Bronchial epithelial cell (primary cell): ENCODE results near the gene KRTAP9-3. TPM values are rescaled to one million over a fixed set of nuclear protein-coding genes. Genes with fewer than 3 reads are reported as not detected.
"Not testable (repeated sequence)": the region's sequence is repeated elsewhere in the genome, so short reads cannot be mapped to it uniquely, and the experiment has no call there.

ENCODE experiments used
- DNase-seq: peaks from one replicate; pipeline ENCODE4 v3.0.0-alpha.2; 2010; ENCODE audit warnings: low read depth
- FAIRE-seq: peaks from 2 replicates; lab custom pipeline; 2011; peaks lifted over from hg19 to GRCh38; lab: Jason Lieb, UNC
- H3K27me3 ChIP-seq: 2 replicates; pipeline ENCODE4 v1.5.1; 2011; ENCODE audit warnings: low read length; ENCODE audit not compliant: control insufficient read depth, insufficient read depth
- H3K36me3 ChIP-seq: 2 replicates; pipeline ENCODE4 v1.5.1; 2011; ENCODE audit warnings: low read length; ENCODE audit not compliant: control insufficient read depth, insufficient read depth
- H3K4me3 ChIP-seq: 2 replicates; pipeline ENCODE4 v1.5.1; 2011; ENCODE audit warnings: mild to moderate bottlenecking, low read depth, low read length, control low read depth
- total RNA-seq: library from RNA; depleted of rRNA; stranded (reverse); fragments of >200 nt; gene quantifications from 2 replicates; pipeline ENCODE4 v1.2.1, GENCODE V29; 2014
- TF ChIP-seq, protein P1 (sequence below): IDR thresholded peaks from 2 replicates; pipeline ENCODE4 v1.5.1; 2011; ENCODE audit warnings: mild to moderate bottlenecking, moderate library complexity, low read length, control low read depth, inconsistent platforms; ENCODE audit not compliant: insufficient read depth, severe bottlenecking

Gene KRTAP9-3
- total RNA-seq, 1 donor from 2014 or later: not detected

DNA sequence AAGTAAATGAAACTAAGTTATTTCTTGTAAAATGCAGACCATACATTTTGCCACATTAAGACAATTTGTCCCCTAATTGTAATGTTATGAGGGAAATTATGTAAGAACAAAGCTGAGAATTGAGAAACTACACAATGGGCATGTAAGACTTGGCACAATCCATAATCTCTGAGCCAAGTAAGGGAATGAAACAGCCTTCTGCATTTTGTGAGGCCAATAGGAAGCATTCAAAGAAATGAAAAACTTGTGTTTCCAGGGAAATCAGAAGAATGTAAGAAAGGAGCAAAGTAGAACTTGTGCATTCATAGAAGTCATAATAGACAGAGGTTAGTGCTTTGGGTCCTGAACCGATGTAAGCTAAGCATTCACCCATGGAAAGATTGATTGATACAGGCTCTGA, 19.0 kb downstream of the KRTAP9-3 start:
- FAIRE-seq: no peak
- peaks cover 1% of the 10 kb centered on the region for H3K27me3 ChIP-seq
- no peak overlapping the region for H3K4me3 ChIP-seq
- no peak for DNase-seq
- no peaks in the 10 kb centered on the region for H3K36me3 ChIP-seq
- TF ChIP-seq, protein P1, sequence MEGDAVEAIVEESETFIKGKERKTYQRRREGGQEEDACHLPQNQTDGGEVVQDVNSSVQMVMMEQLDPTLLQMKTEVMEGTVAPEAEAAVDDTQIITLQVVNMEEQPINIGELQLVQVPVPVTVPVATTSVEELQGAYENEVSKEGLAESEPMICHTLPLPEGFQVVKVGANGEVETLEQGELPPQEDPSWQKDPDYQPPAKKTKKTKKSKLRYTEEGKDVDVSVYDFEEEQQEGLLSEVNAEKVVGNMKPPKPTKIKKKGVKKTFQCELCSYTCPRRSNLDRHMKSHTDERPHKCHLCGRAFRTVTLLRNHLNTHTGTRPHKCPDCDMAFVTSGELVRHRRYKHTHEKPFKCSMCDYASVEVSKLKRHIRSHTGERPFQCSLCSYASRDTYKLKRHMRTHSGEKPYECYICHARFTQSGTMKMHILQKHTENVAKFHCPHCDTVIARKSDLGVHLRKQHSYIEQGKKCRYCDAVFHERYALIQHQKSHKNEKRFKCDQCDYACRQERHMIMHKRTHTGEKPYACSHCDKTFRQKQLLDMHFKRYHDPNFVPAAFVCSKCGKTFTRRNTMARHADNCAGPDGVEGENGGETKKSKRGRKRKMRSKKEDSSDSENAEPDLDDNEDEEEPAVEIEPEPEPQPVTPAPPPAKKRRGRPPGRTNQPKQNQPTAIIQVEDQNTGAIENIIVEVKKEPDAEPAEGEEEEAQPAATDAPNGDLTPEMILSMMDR: no peak

DNA sequence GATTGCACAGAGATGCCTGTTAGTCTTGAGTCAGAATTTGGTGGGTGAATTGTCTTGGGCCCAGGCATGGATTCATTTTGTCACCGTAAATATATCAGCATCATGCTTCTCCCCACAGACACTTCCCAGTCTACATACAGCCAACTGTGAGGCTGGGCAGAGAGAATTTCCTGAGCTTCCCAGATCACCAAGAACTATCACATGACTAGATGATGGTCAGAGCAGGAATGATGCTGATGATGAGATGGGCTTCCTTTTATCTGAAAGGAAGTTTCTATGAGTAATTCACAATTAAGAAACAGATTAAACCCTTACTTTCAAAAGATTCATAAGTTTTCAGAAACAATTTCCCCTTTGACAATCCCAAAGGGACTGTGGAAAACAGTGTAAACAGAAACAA, 22.6 kb downstream of the KRTAP9-3 start:
- no peak for FAIRE-seq

DNA sequence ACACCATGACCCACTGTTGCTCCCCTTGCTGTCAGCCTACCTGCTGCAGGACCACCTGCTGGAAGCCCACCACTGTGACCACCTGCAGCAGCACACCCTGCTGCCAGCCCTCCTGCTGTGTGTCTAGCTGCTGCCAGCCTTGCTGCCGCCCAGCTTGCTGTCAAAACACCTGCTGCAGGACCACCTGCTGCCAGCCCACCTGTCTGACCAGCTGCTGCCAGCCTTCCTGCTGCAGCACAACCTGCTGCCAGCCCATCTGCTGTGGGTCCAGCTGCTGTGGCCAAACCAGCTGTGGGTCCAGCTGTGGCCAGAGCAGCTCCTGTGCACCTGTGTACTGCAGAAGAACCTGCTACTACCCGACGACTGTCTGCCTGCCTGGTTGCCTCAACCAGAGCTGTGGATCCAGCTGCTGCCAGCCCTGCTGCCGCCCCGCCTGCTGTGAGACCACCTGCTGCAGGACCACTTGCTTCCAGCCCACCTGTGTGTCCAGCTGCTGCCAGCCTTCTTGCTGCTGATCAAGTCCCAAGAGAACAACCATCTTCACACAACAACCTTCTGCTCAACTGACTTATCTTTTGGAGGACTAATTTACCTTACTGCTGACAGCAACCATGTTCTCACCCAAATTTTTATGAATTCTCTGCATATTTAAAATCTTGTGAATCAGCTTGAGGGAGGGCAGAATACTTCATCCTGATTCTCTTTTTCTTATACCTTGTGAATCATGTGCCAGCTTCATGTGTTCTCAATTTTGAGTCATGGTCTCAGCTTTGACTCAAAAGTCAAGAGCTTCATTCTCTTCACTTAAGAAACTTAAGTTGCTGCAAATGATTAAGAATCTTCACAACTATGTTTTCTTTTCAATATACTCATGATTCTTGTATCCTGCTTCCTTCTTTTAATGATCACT, 23.4 kb downstream of the KRTAP9-3 start, which contains the start of gene KRTAP9-9:
Gene KRTAP9-9 (plus strand): TSS at position 4 of the 910 bp plus-strand sequence.
- FAIRE-seq, DNase-seq, H3K4me3 ChIP-seq, H3K36me3 ChIP-seq, H3K27me3 ChIP-seq: not testable (repeated sequence)

More for the DNA sequence above, 22.6 kb downstream of the KRTAP9-3 start:
- no peak overlapping the region for H3K4me3 ChIP-seq
- H3K27me3 ChIP-seq: peaks cover 1% of the 10 kb centered on the region
- TF ChIP-seq, protein P1: no peak
- no peaks in the 10 kb centered on the region for H3K36me3 ChIP-seq
- DNase-seq: no peak

DNA sequence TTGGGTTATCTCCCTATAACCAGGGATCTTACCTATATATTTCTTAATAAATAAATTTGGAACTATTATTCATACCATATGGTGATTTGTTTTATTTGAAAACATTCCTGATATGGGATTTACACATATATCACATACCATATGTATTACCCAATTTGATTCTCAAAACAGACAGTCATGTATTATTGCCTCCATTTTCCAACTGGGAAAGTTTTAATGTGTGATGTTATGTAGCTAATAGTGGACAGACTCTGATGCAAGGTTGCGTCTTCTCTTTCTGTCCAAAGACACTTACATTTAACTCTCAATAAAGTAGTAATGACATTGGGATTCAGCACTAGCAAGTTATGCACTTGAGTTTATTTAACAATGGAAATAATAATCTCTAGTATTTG, 24.0 kb downstream of the KRTAP9-3 start:
- H3K36me3 ChIP-seq: no peaks in the 10 kb centered on the region
- DNase-seq (no peak), FAIRE-seq (no peak)
- TF ChIP-seq, protein P1: no peak
- no peak overlapping the region for H3K4me3 ChIP-seq
- H3K27me3 ChIP-seq: peaks cover 1% of the 10 kb centered on the region

DNA sequence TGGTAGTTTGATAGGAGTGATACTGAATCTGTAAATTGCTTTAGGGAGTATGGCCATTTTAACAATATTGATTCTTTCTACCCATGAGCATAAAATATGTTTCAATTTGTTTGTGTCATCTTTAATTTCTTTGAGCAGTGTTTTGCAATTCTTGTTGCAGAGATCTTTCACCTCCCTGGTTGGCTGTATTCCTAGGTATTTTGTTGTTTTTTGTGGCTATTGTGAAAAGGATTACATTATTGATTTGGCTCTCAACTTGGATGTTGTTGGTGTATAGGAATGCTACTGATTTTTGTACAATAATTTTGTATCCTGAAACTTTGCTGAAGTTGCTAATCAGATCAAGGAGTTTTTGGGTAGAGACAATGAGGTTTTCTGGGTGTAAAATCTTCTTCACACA, 26.2 kb downstream of the KRTAP9-3 start:
- DNase-seq (no peak), FAIRE-seq (no peak)
- TF ChIP-seq, protein P1: no peak
- no peaks in the 10 kb centered on the region for H3K36me3 ChIP-seq
- no peak overlapping the region for H3K4me3 ChIP-seq
- peaks cover 1% of the 10 kb centered on the region for H3K27me3 ChIP-seq

DNA sequence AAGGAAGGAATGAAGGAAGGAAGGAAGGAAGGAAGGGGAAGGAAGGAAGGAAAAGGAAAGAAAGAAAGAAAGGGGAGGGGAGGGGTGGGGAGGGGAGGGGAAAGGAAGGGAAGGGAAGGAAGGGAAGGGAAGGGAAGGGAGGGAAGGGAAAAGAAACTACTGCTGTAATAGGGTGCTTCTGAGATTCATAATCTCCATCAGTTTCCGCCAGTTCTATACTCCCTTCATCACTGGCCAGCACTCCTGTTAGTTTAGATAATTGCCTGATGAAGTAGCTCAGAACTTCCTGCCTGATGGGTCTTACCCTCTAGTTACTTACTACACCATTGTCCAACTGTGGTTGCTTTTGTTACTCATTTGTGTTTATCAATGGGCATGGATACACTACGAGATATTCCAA, 31.0 kb downstream of the KRTAP9-3 start:
- DNase-seq (no peak), FAIRE-seq (no peak)
- TF ChIP-seq, protein P1: no peak
- no peak overlapping the region for H3K4me3 ChIP-seq
- no peaks in the 10 kb centered on the region for H3K36me3 ChIP-seq
- peaks cover 3% of the 10 kb centered on the region for H3K27me3 ChIP-seq
